IMR-90 (cell line): ENCODE measurements around the gene EPN2. TPM values are rescaled to one million over a fixed set of nuclear protein-coding genes. Genes with fewer than 3 reads are reported as not detected.
"Not testable (repeated sequence)": the region's sequence is repeated elsewhere in the genome, so short reads cannot be mapped to it uniquely, and the experiment has no call there.

Experiments
- ATAC-seq: fragments of 200-7000 bp; cut with Tn5 transposase; 2 replicates; pipeline ENCODE4 v1.9.1; 2020; ENCODE audit warnings: low read depth, mild to moderate bottlenecking, moderate library complexity
- BruUV-seq: library from RNA; stranded (reverse); fragments of 400-500 nt; replicated peaks from 2 replicates; lab custom pipeline; 2021; lab: Mats Ljungman, UMichigan
- CTCF ChIA-PET: fragments of 300-600 bp; formaldehyde crosslinking; extraction: SDS; loops from one replicate; lab custom pipeline; 2021; ENCODE audit warnings: antibody characterized with exemption; lab: Yijun Ruan, JAX
- POLR2A ChIA-PET: fragments of 300-600 bp; sonication (Branson Sonifier 250); formaldehyde crosslinking; loops from one replicate; lab custom pipeline; 2022; ENCODE audit warnings: antibody characterized with exemption; ENCODE audit not compliant: unreplicated experiment; lab: Charles Lee
- DNase-seq: peaks from one replicate; pipeline ENCODE4 v3.0.0; 2013
- H2AFZ ChIP-seq: replicated peaks from 2 replicates; pipeline ENCODE3; 2013; ENCODE audit warnings: low read length, mild to moderate bottlenecking; ENCODE audit not compliant: poor library complexity
- H2AK5ac ChIP-seq: 2 replicates; pipeline ENCODE4 v1.6.1; 2013; ENCODE audit warnings: low read depth, low read length, inconsistent platforms
- H2AK9ac ChIP-seq: replicated peaks from 2 replicates; pipeline ENCODE3; 2013; ENCODE audit warnings: mild to moderate bottlenecking, low read depth, low read length, moderate library complexity; ENCODE audit not compliant: poor library complexity
- H2BK120ac ChIP-seq: 2 replicates; pipeline ENCODE4 v1.6.1; 2013; ENCODE audit warnings: low read depth, low read length, inconsistent platforms
- H2BK15ac ChIP-seq: 3 replicates; pipeline ENCODE4 v1.6.1; 2013; ENCODE audit warnings: low read depth, low read length, inconsistent platforms
- H2BK20ac ChIP-seq: 2 replicates; pipeline ENCODE4 v1.6.1; 2013; ENCODE audit warnings: low read depth, mild to moderate bottlenecking, inconsistent platforms, low read length, moderate library complexity
- H2BK5ac ChIP-seq: 2 replicates; pipeline ENCODE4 v1.6.1; 2013; ENCODE audit warnings: mild to moderate bottlenecking, low read depth, low read length, inconsistent platforms; ENCODE audit not compliant: poor library complexity, severe bottlenecking
- H3K14ac ChIP-seq: replicated peaks from 2 replicates; pipeline ENCODE4 v1.6.1; 2013; ENCODE audit warnings: low read depth, low read length, inconsistent platforms
- H3K18ac ChIP-seq: 2 replicates; pipeline ENCODE4 v1.6.1; 2013; ENCODE audit warnings: low read depth, low read length, control low read depth
- H3K23ac ChIP-seq: 2 replicates; pipeline ENCODE4 v1.6.1; 2013; ENCODE audit warnings: low read depth, low read length, inconsistent platforms
- H3K27ac ChIP-seq: 2 replicates; pipeline ENCODE4 v1.5.1; 2013; ENCODE audit warnings: mild to moderate bottlenecking, control low read depth, low read length; ENCODE audit not compliant: insufficient read depth
- H3K27me3 ChIP-seq: 2 replicates; pipeline ENCODE4 v1.6.1; 2013; ENCODE audit warnings: low read length; ENCODE audit not compliant: control insufficient read depth, insufficient read depth
- H3K36me3 ChIP-seq: 2 replicates; pipeline ENCODE4 v1.6.1; 2013; ENCODE audit warnings: low read length, mixed read lengths; ENCODE audit not compliant: control insufficient read depth, insufficient read depth
- H3K4ac ChIP-seq: 2 replicates; pipeline ENCODE4 v1.6.1; 2013; ENCODE audit warnings: low read depth, low read length, inconsistent platforms
- H3K4me1 ChIP-seq: 2 replicates; pipeline ENCODE4 v1.6.1; 2013; ENCODE audit warnings: low read length, mixed read lengths; ENCODE audit not compliant: control insufficient read depth, insufficient read depth
- H3K4me2 ChIP-seq: 2 replicates; pipeline ENCODE4 v1.6.1; 2013; ENCODE audit warnings: low read depth, mild to moderate bottlenecking, control low read depth, low read length, moderate library complexity
- H3K4me3 ChIP-seq: 2 replicates; pipeline ENCODE4 v1.5.1; 2013; ENCODE audit warnings: low read depth, mild to moderate bottlenecking, control low read depth, low read length, moderate library complexity; ENCODE audit not compliant: insufficient read depth
- H3K56ac ChIP-seq: 2 replicates; pipeline ENCODE4 v1.6.1; 2013; ENCODE audit warnings: low read length, inconsistent platforms; ENCODE audit not compliant: insufficient read depth; ENCODE audit errors: extremely low read depth
- H3K79me1 ChIP-seq, 2 experiments: 2 replicates each; pipeline ENCODE4 v1.6.1; 2013; ENCODE audit warnings: low read length in 2 of 2, inconsistent platforms in 1 of 2, low read depth in 1 of 2
- H3K9ac ChIP-seq: 2 replicates; pipeline ENCODE4 v1.6.1; 2013; ENCODE audit warnings: low read depth, low read length, control low read depth
- H3K9me1 ChIP-seq: 2 replicates; pipeline ENCODE4 v1.6.1; 2013; ENCODE audit warnings: low read length, inconsistent platforms; ENCODE audit not compliant: insufficient read depth
- H3K9me3 ChIP-seq: 2 replicates; pipeline ENCODE4 v1.6.1; 2013; ENCODE audit warnings: low read length; ENCODE audit not compliant: control insufficient read depth, insufficient read depth
- H4K20me1 ChIP-seq: 2 replicates; pipeline ENCODE4 v1.6.1; 2013; ENCODE audit warnings: low read length, inconsistent platforms; ENCODE audit not compliant: insufficient read depth
- H4K5ac ChIP-seq: 2 replicates; pipeline ENCODE4 v1.6.1; 2013; ENCODE audit warnings: mild to moderate bottlenecking, low read depth, low read length, control low read depth
- H4K8ac ChIP-seq, 2 experiments: 2 replicates each; pipeline ENCODE4 v1.6.1; 2013; ENCODE audit warnings: low read depth in 2 of 2, low read length in 2 of 2, control low read depth in 1 of 2, inconsistent platforms in 1 of 2
- H4K91ac ChIP-seq: 2 replicates; pipeline ENCODE4 v1.6.1; 2013; ENCODE audit warnings: low read depth, low read length, inconsistent platforms; ENCODE audit not compliant: insufficient read depth
- WGBS, 2 experiments: methylation state at CpG; one replicate each; pipeline versions ENCODE4 v1.1.5 to v1.1.7; 2013; ENCODE audit warnings: missing lambda C conversion rate in 2 of 2; ENCODE audit not compliant: insufficient read length in 1 of 2; ENCODE audit errors: extremely low coverage in 2 of 2; 5-methylcytosine and 5-hydroxymethylcytosine counted together
- dilution Hi-C: fragments of 300-500 bp; cut with HindIII; formaldehyde crosslinking; loops from one replicate; pipeline ENCODE4 v1.14.3; 2018; ENCODE audit warnings: low sequenced_read_pairs; ENCODE audit not compliant: unreplicated experiment
- in situ Hi-C: fragments of 300-500 bp; cut with MboI; formaldehyde crosslinking; loops from 3 replicates; pipeline ENCODE4 v1.14.3; 2019; ENCODE audit warnings: low sequenced_read_pairs, inconsistent platforms, mixed read lengths
- intact Hi-C: fragments of 100-400 bp; cut with micrococcal nuclease; formaldehyde crosslinking; loops from 2 replicates; pipeline ENCODE4 v1.10.0; 2022
- polyA plus RNA-seq, 3 experiments: library from polyadenylated mRNA; depleted of rRNA; stranded (reverse); fragments of >200 nt; gene quantifications; 2 replicates each; pipeline ENCODE4 v1.2.3, GENCODE V29; 2012; ENCODE audit warnings: low replicate concordance in 1 of 3
- total RNA-seq: library from RNA; depleted of rRNA; stranded (reverse); fragments of >200 nt; gene quantifications from 2 replicates; pipeline ENCODE4 v1.2.3, GENCODE V29; 2012

The EPN2 gene
- total and polyA plus RNA-seq, 2 of the 4 experiments (the other 2 are of a cell fraction), result 14.9 to 25.3 TPM

- H3K27ac ChIP-seq, H3K4ac ChIP-seq, H2AK9ac ChIP-seq, H3K4me1 ChIP-seq, H4K91ac ChIP-seq, H3K14ac ChIP-seq, ATAC-seq, H3K23ac ChIP-seq, BruUV-seq, H2BK120ac ChIP-seq, in situ Hi-C loops, H2AK5ac ChIP-seq, H3K4me3 ChIP-seq, H2BK20ac ChIP-seq, H3K9ac ChIP-seq, H3K79me1 ChIP-seq, intact Hi-C loops, H3K36me3 ChIP-seq, H3K9me1 ChIP-seq, H3K56ac ChIP-seq, H3K27me3 ChIP-seq, DNase-seq, H3K4me2 ChIP-seq, H2BK15ac ChIP-seq, H2AFZ ChIP-seq, POLR2A ChIA-PET, H4K5ac ChIP-seq, H3K9me3 ChIP-seq, CTCF ChIA-PET, H2BK5ac ChIP-seq, dilution Hi-C loops, H3K18ac ChIP-seq, H4K8ac ChIP-seq, H4K20me1 ChIP-seq: not testable (repeated sequence)
- WGBS, 2 experiments, result no CpG with 5 or more reads among the region's 13 CpGs
Measured at GRCh38 chr17:19216148-19216926, 20.8 kb upstream of the EPN2 start.

DNA sequence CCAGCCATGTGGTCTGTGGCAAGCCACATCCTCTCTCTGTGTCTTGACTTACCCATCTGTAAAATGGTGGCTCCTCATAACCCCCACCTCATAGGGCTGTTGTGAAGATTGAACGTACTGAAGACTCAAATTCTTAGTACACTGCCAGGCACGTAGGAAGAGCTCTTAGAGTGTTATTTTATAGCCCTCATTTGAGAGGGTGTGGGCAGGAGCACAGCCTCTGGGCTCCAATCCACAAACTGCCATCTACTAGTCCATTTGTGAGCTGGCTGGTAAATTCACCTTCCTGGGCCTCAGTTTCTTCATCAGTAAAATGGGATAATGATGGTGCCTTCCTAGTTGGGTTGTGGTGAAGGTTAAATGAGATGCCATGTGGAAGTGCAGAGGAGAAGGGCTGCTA is 18.3 kb upstream of the EPN2 start:
- BruUV-seq, in situ Hi-C loops, H3K79me1 ChIP-seq, H3K14ac ChIP-seq, DNase-seq, CTCF ChIA-PET, H3K9ac ChIP-seq, H2BK120ac ChIP-seq, H2AK5ac ChIP-seq, H2BK5ac ChIP-seq, H3K27me3 ChIP-seq, H3K23ac ChIP-seq, H3K4me2 ChIP-seq, H3K4me3 ChIP-seq, H3K36me3 ChIP-seq, H4K8ac ChIP-seq, H3K18ac ChIP-seq, dilution Hi-C loops, H3K9me3 ChIP-seq, H2AFZ ChIP-seq, H2BK15ac ChIP-seq, H3K27ac ChIP-seq, H3K9me1 ChIP-seq, H3K4ac ChIP-seq, H2BK20ac ChIP-seq, ATAC-seq, POLR2A ChIA-PET, H4K5ac ChIP-seq, H2AK9ac ChIP-seq, H3K4me1 ChIP-seq, H4K91ac ChIP-seq, H4K20me1 ChIP-seq, H3K56ac ChIP-seq, intact Hi-C loops: not testable (repeated sequence)
- no CpG with 5 or more reads among the region's 2 CpGs for WGBS, 2 experiments
